HCT116 (cell line): Measurements from ENCODE around the gene IL1RN. TPM values are rescaled to one million over a fixed set of nuclear protein-coding genes. Genes with fewer than 3 reads are reported as not detected.

Experiments used
- ATAC-seq: fragments of 200-7000 bp; cut with Tn5 transposase; 2 replicates; pipeline ENCODE4 v1.9.1; 2020; ENCODE audit warnings: mild to moderate bottlenecking, moderate library complexity
- BruUV-seq: library from RNA; stranded (reverse); fragments of 400-500 nt; replicated peaks from 2 replicates; lab custom pipeline; 2021; lab: Mats Ljungman, UMichigan
- CTCF ChIA-PET: fragments of 300-600 bp; sonication (Branson Sonifier 250); formaldehyde crosslinking; loops from one replicate; lab custom pipeline; 2021; ENCODE audit warnings: antibody characterized with exemption; lab: Charles Lee
- POLR2A ChIA-PET: fragments of 300-600, 350-600 bp; sonication (Branson Sonifier 250); formaldehyde crosslinking; loops from one replicate; lab custom pipeline; 2021; ENCODE audit warnings: antibody characterized with exemption; lab: Charles Lee
- RAD21 ChIA-PET, 2 experiments: fragments of 300-600 bp; sonication (Branson Sonifier 250); formaldehyde crosslinking; loops; one replicate each; lab custom pipeline; 2023; ENCODE audit warnings: low total read pairs in 2 of 2; ENCODE audit not compliant: uncharacterized antibody in 2 of 2, unreplicated experiment in 2 of 2, low non-redundant PET in 1 of 2; lab: Charles Lee
- DNase-seq: peaks from one replicate; pipeline ENCODE4 v3.0.0-alpha.2; 2010; ENCODE audit warnings: low read depth, low spot score
- H2AFZ ChIP-seq: fragments of 200-600 bp; shearing (Covaris generic), sonication (generic); 2 replicates; pipeline ENCODE4 v1.6.1; 2017; ENCODE audit warnings: low read depth, mixed run types, mixed read lengths, antibody characterized with exemption, low read length; ENCODE audit not compliant: poor library complexity, severe bottlenecking
- H3K27ac ChIP-seq: 2 replicates; pipeline ENCODE4 v1.5.1; 2012; ENCODE audit warnings: low read depth, low read length
- H3K27me3 ChIP-seq: fragments of 200-600 bp; sonication (generic); 2 replicates; pipeline ENCODE4 v1.6.1; 2016; ENCODE audit warnings: mixed run types, low read length, mixed read lengths; ENCODE audit not compliant: insufficient read depth
- H3K36me3 ChIP-seq, 2 experiments: fragments of 200-500 bp in 1 of 2; fragments of 200-600 bp in 1 of 2; sonication (Bioruptor generic) in 1 of 2; sonication (generic) in 1 of 2; 2 replicates each; pipeline versions ENCODE4 v1.5.1 to v1.6.1; 2014 to 2016; ENCODE audit warnings: low read length in 2 of 2, inconsistent platforms in 1 of 2, mixed read lengths in 1 of 2, mixed run types in 1 of 2; ENCODE audit not compliant: insufficient read depth in 2 of 2, control insufficient read depth in 1 of 2
- H3K4me1 ChIP-seq, 2 experiments: fragments of 200-600 bp in 1 of 2; sonication (generic) in 1 of 2; 2 replicates each; pipeline versions ENCODE4 v1.5.1 to v1.6.1; 2012 to 2017; ENCODE audit warnings: low read length in 2 of 2, inconsistent platforms in 1 of 2, mild to moderate bottlenecking in 1 of 2, mixed read lengths in 1 of 2, mixed run types in 1 of 2, moderate library complexity in 1 of 2; ENCODE audit not compliant: insufficient read depth in 2 of 2, control insufficient read depth in 1 of 2
- H3K4me2 ChIP-seq: fragments of 200-600 bp; sonication (generic); 2 replicates; pipeline ENCODE4 v1.6.1; 2017; ENCODE audit warnings: mixed run types, low read length, mixed read lengths
- H3K4me3 ChIP-seq, 2 experiments: fragments of 200-600 bp in 1 of 2; sonication (generic) in 1 of 2; replicated peaks in 1 of 2; 2 replicates each; pipeline ENCODE4 v1.5.1; 2011 to 2016; ENCODE audit warnings: low read length in 2 of 2, control low read depth in 1 of 2, low read depth in 1 of 2, mild to moderate bottlenecking in 1 of 2, mixed read lengths in 1 of 2, mixed run types in 1 of 2
- H3K79me2 ChIP-seq: fragments of 200-600 bp; sonication (generic); 2 replicates; pipeline ENCODE4 v1.6.1; 2017; ENCODE audit warnings: mild to moderate bottlenecking, mixed run types, low read length, moderate library complexity, mixed read lengths; ENCODE audit not compliant: insufficient read depth
- H3K9ac ChIP-seq: fragments of 200-600 bp; sonication (generic); 2 replicates; pipeline ENCODE4 v1.6.1; 2016; ENCODE audit warnings: low read length, mixed read lengths
- H3K9me2 ChIP-seq: fragments of 200-600 bp; sonication (generic), shearing (Covaris generic); 2 replicates; pipeline ENCODE4 v1.6.1; 2017; ENCODE audit warnings: mixed run types, mild to moderate bottlenecking, moderate library complexity; ENCODE audit not compliant: insufficient read depth
- H3K9me3 ChIP-seq, 2 experiments: fragments of 200-500 bp in 1 of 2; fragments of 200-600 bp in 1 of 2; sonication (Bioruptor generic) in 1 of 2; sonication (generic) in 1 of 2; 2 replicates each; pipeline ENCODE4 v1.6.1; 2014 to 2017; ENCODE audit warnings: low read length in 2 of 2, mixed read lengths in 2 of 2, inconsistent platforms in 1 of 2, low read depth in 1 of 2, mild to moderate bottlenecking in 1 of 2, mixed run types in 1 of 2, moderate library complexity in 1 of 2; ENCODE audit not compliant: control insufficient read depth in 1 of 2, insufficient read depth in 1 of 2
- H4K20me1 ChIP-seq: fragments of 200-600 bp; sonication (generic), shearing (Covaris generic); 2 replicates; pipeline ENCODE4 v1.6.1; 2017; ENCODE audit warnings: mixed run types, mild to moderate bottlenecking, moderate library complexity; ENCODE audit not compliant: insufficient read depth
- CTCF ChIP-seq, 3 experiments: fragments of 200-600 bp in 1 of 3; sonication (generic) in 1 of 3; IDR thresholded peaks in 2 of 3; conservative IDR thresholded peaks in 1 of 3; 2 replicates each; pipeline ENCODE4 v1.5.1; 2012 to 2017; ENCODE audit warnings: low read depth in 2 of 3, low read length in 2 of 3, antibody characterized with exemption in 1 of 3, borderline replicate concordance in 1 of 3, control low read depth in 1 of 3, mild to moderate bottlenecking in 1 of 3, mixed read lengths in 1 of 3, mixed run types in 1 of 3, moderate library complexity in 1 of 3; ENCODE audit not compliant: insufficient read depth in 1 of 3
- ELF1 ChIP-seq: IDR thresholded peaks from 2 replicates; pipeline ENCODE4 v1.6.1; 2012; ENCODE audit warnings: low read depth, borderline replicate concordance
- POLR2AphosphoS5 ChIP-seq: IDR thresholded peaks from 2 replicates; pipeline ENCODE4 v1.6.1; 2011; ENCODE audit warnings: mild to moderate bottlenecking, low read depth, low read length, moderate library complexity
- RAD21 ChIP-seq: IDR thresholded peaks from 2 replicates; pipeline ENCODE4 v1.6.1; 2012; ENCODE audit warnings: low read depth, mild to moderate bottlenecking
- SIN3A ChIP-seq: IDR thresholded peaks from 2 replicates; pipeline ENCODE4 v1.6.1; 2012; ENCODE audit warnings: low read depth
- SRF ChIP-seq: IDR thresholded peaks from 2 replicates; pipeline ENCODE4 v1.6.1; 2012; ENCODE audit warnings: low read depth
- ZNF274 ChIP-seq: fragments of 200-500 bp; sonication (Bioruptor generic); IDR thresholded peaks from 2 replicates; pipeline ENCODE4 v1.6.1; 2014; ENCODE audit warnings: mild to moderate bottlenecking, low read depth, low read length, inconsistent platforms
- intact Hi-C: fragments of 100-400 bp; cut with micrococcal nuclease; formaldehyde crosslinking; loops from 2 replicates; pipeline ENCODE4 v1.10.0; 2022
- total RNA-seq: library from RNA; stranded (reverse); gene quantifications from one replicate; pipeline ENCODE4 v1.2.1, GENCODE V29; 2021; ENCODE audit not compliant: unreplicated experiment
- TF ChIP-seq, protein P1 (sequence below): IDR thresholded peaks from 2 replicates; pipeline ENCODE4 v1.6.1; 2012

The IL1RN gene
- total RNA-seq, 1 experiment from 2014 or later, result 0.25 TPM

- Histone ChIP-seq H3K9ac (no peak overlapping the region), H3K36me3 (no peaks in the 10 kb centered on the region), H3K79me2 (no peaks in the 10 kb centered on the region), H3K9me3 (no peaks in the 10 kb centered on the region), H3K9me2 (no peaks in the 10 kb centered on the region), H3K4me3 (no peak overlapping the region), H2AFZ (no peak overlapping the region), H3K27ac (no peak overlapping the region), H3K4me2 (no peak overlapping the region), H3K4me1 (peaks cover 12 to 26% of the 10 kb centered on the region in 2 experiments), H4K20me1 (no peaks in the 10 kb centered on the region), H3K27me3 (no peaks in the 10 kb centered on the region)
- BruUV-seq, result no TSS peak
- ChIA-PET CTCF (interaction anchor here (3.8 kb wide), 1 partner anchor 117 kb away, joined by 62 read pairs; no protein-coding TSS in a partner anchor), RAD21 (no interaction called here), POLR2A (no interaction called here)
- intact Hi-C loops, result loop anchor here (5.0 kb wide), 1 partner anchor 311 kb away; no protein-coding TSS in a partner anchor
- no peak for TF ChIP-seq POLR2AphosphoS5
- TF ChIP-seq ZNF274, result no peak
- TF ChIP-seq CTCF (IDR thresholded peaks at IDR 0.05 in 2 of 3, conservative IDR thresholded peaks at IDR 0.05 in 1 of 3; ENCODE audit: borderline replicate concordance in 1 of 3, insufficient read depth in 1 of 3, low read depth in 2 of 3, low read length in 2 of 3), result no peak
- TF ChIP-seq RAD21, result no peak
- TF ChIP-seq SIN3A, result no peak
- TF ChIP-seq ELF1, result no peak
- no peak for TF ChIP-seq SRF
- TF ChIP-seq, protein P1, sequence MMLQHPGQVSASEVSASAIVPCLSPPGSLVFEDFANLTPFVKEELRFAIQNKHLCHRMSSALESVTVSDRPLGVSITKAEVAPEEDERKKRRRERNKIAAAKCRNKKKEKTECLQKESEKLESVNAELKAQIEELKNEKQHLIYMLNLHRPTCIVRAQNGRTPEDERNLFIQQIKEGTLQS, result no peak
- ATAC-seq (no peak), DNase-seq (no peak)
Measured at GRCh38 chr2:113081488-113082210, 45.7 kb upstream of the IL1RN start.
